ENCODE data around the gene C8B.

GRCh38 chr1:56905667-56906066, 60.1 kb downstream of the C8B start:
- TF ChIP-seq POLR2A (IDR thresholded peaks at IDR 0.05) (no peak), EP300 (IDR thresholded peaks at IDR 0.05) (no peak)
- TF ChIP-seq, protein P1, sequence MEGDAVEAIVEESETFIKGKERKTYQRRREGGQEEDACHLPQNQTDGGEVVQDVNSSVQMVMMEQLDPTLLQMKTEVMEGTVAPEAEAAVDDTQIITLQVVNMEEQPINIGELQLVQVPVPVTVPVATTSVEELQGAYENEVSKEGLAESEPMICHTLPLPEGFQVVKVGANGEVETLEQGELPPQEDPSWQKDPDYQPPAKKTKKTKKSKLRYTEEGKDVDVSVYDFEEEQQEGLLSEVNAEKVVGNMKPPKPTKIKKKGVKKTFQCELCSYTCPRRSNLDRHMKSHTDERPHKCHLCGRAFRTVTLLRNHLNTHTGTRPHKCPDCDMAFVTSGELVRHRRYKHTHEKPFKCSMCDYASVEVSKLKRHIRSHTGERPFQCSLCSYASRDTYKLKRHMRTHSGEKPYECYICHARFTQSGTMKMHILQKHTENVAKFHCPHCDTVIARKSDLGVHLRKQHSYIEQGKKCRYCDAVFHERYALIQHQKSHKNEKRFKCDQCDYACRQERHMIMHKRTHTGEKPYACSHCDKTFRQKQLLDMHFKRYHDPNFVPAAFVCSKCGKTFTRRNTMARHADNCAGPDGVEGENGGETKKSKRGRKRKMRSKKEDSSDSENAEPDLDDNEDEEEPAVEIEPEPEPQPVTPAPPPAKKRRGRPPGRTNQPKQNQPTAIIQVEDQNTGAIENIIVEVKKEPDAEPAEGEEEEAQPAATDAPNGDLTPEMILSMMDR (IDR thresholded peaks at IDR 0.05): no peak

Data from tibial nerve (tissue), 4 donors.